GM18858 (cell line): ENCODE results near the gene OPCML.

Experiments used
- ATAC-seq: cut with Tn5 transposase; IDR thresholded peaks from one replicate; pipeline ENCODE4 v1.9.1; 2021; ENCODE audit not compliant: unreplicated experiment

OPCML gene

DNA sequence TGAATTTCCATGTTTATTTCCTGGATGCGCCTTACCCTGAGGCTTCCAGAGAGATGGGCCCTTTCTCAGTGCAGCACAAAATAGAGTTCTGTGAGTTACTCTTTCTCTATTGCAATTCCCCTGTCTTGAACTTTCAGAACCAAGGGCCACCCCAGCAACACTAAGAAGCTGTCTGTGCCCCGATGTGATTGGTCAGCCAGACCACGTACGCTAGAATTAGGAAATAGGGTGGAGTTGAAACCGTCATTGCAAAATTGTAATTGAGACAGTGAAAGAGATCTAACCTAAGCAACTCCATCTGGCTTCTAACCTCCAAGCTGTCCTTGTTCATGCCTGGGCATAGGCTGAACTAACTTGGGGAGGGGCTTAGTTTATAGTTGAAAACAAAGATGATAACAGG lies 981.3 kb downstream of the OPCML start:
- no peak for ATAC-seq

GRCh38 chr11:132549561-132549960 lies 982.7 kb downstream of the OPCML start:
- ATAC-seq = no peak

DNA sequence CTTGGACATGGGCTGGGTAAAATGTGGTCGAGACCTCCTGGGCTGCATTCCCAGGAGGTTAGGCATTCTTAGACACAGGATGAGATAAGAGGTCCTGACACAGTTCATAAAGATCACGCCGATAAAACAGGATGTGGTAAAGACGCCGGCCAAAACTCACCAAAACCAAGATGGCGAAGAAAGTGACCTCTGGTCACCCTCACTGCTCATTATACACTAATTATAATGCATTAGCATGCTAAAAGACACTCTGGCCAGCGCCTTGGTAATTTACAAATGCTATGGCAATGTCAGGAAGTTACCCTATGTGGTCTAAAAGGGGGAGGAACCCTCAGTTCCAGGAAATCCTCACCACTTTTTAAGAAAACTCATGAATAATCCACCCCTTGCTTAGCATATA lies 983.3 kb downstream of the OPCML start:
- no peak for ATAC-seq

GRCh38 chr11:132544007-132544406 lies 988.3 kb downstream of the OPCML start:
- no peak for ATAC-seq

GRCh38 chr11:132541794-132542193 lies 990.5 kb downstream of the OPCML start:
- no peak for ATAC-seq

GRCh38 chr11:132540581-132540980 lies 991.7 kb downstream of the OPCML start:
- no peak for ATAC-seq

DNA sequence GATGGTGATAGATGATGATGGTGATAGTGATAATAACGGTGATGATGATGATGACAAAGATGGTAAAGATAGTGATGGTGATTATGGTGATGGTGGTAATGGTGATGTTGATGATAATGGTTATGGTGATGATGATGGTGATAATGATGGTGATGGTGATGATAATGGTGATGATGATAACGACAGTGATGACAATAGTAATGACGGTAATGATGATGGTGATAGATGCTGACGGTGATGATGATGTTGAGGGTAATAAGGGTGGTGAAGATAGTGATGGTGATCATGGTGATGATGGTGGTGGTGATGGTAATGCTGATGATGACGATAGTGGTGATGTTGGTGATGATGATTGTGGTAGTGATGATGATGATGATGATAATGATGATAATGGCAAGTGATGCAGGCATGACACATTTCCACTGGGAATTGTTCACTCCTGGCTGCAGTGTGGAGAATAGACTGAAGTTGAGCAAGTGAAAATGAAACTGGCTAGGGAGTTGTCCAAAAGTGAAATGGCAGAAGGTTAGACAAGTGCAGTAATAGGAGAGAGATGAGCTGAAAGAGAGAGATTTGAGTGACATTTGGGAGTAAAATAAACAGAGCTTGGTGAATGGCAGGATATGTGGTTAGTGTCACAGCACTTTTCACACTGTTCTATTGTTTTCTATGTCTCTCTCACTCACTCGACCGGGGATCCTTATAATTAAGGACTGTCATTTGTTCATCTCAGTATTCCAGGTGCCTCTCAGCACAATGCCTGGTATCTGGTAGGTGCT lies 992.5 kb downstream of the OPCML start:
- ATAC-seq = no peak

- no peak for ATAC-seq
Observed at GRCh38 chr11:132538642-132539041, 993.7 kb downstream of the OPCML start.

DNA sequence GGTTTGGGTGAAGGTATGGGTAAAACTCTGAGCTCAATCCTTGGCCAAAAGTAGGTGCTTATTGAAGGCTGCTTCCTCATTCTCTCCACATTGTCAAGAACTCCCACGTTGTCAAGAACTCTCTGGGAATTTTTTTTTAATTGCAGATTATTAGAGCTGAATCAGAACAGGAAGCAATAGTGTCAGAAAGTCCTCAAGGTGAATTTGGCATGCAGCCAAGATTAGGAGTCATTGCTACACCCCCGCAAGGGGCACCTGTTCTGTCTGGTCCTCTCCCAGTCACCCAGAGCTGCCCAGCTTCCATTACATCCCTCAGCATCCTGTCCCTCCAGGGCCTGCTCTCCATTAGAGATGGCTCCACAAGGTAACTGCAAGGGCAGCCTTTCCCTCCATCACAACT lies 996.5 kb downstream of the OPCML start:
- no peak for ATAC-seq

DNA sequence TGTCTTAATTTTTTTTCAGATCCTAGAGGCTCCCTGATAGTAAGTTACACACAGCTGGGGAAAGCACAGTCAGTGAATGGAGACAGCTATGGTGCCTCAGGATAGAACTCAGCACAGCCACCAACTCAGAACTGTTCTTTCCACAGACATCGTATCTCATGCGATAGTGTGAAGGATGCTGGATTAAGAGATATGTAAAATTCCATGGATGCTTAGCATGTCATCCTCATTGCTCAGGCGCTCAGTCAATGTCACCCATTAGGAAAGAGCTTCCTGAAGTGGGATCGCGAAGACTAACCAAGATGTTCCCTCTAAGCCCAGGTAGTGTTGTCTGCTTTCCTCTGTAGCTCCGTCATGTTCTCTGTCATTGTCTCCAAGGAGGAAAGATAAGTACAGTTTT lies 1000.4 kb downstream of the OPCML start:
- ATAC-seq = no peak

DNA sequence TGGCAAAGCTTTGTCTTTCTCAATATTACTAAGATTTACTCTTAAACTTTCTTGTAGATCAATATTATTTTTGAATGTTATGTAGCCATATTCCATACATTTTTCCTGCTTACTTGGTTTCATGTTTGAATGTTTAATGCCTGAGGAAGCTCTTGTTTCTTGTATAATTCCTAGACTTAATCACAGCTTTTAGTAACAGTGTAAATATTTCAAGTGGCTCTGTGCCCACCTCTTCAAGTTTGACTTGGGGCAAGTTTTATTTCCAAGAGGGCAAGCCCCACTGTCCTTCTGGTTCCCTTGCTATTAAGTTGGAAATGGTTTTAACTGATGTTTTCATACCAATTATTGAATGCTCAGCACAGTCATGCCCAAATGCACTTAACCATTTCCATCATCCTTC lies 1004.1 kb downstream of the OPCML start:
- no peak for ATAC-seq

DNA sequence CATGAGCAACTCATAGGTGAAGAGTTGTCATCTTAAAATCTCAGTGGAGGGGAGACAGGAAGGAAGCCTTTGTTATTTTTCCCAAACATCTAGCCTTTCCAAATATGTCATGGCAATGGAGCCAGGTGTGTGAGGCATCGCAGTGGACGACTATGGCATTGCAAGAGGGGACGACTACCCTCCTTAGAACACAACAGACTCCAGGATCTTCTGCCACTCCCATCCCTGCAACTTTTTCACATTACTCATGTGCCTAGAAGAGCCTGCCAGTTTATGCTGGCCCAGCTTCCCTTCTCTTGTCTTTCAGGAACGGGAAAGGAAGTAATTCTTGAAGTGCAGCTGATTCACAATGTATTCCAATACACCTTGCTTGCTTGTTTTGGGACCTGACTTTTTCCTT lies 1008.4 kb downstream of the OPCML start:
- ATAC-seq = no peak

DNA sequence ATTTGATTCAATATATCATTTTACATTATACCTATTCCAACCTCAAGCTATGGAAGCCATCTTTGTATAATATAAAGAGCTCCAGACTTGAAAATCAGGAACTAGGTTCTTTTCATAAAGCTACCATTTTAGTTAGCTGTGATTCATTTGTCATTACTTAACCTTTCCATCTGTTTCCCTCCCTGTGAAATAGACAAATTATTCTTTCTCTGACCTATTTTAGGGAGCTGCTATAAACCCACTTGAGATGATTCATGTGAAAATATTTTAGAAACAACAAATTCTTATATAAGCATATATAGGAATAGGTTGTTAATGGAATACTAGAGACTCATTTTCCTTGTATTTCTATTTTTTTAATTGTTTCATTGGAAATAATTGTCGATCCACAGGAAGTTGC lies 1012.1 kb downstream of the OPCML start:
- no peak for ATAC-seq

- no peak for ATAC-seq
Observed at GRCh38 chr11:132519241-132519815, 1013.0 kb downstream of the OPCML start.

GRCh38 chr11:132504501-132505041 lies 1027.7 kb downstream of the OPCML start:
- no peak for ATAC-seq

DNA sequence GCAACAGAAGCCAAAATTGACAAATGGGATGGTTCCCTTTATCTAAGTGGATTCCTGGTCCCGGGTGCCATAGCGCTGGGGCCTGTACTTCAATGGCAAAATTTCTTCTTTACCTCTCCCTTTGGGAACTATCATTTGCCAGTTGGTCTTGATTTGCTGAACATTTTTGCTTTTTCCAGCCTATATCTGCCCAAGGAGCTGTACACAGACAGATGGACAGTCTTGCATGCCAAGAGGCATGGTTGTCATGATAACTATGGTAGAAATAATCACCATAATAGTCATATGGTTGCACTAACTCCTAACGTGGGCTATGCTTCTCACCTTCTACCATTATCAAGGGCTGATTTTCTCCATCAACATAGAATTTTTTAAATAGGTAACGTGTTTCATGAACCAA lies 1030.9 kb downstream of the OPCML start:
- ATAC-seq = no peak

DNA sequence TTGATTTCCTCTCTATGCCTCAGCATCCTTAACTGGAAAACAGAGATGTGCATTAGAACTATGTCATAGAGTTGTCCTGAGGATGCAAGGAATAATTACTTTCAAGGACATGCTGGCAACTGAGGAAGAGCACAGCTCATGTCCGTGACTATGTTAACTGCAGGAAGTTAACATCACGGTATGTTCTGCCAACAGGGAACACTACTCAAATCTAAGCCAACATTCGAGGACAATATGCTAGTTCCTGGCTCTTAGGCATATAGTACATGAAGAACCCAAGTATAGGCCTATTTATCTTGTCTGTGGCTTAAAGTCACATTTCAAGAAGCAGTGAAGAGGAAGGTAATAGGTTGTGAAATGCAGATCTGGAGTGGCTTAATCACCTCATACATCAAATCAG lies 1032.6 kb downstream of the OPCML start:
- ATAC-seq = no peak

DNA sequence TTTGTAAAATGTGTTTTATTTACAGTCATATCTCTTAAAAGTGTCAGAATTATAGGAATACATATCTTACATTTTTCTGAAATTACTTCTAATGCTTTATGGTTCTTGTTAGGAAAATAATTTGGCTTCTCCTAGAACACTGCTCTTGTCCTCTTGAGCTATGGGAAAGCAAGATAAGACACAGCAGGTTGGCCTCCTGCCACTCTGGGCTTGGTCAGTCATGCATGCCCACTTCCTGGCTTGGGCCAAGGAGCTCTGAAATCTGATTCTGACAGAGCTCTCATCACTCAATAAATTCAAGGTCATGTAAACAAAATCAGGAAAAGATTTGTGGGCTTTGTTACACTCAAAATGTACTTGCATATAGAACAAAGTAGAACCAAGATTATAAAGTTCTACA lies 1036.0 kb downstream of the OPCML start:
- no peak for ATAC-seq

DNA sequence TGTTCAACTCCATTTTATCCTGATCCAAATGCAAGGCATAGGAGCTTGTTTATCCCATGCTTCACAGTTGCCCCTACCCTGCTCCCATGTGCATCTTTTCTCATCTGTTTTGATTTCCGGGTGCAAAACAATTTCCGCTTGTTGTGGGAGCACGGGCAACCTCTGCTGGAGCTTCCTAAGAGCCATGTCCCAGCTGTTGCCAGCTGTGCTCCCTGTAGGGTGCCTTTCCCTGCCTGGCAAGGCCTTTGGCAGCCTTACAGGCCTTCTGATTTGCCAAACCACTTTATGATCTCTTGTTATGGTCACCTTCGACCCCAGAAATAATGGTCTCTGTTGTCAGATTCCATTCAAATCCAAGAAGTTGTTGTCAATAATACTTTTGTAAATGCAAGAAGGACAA lies 1038.5 kb downstream of the OPCML start:
- ATAC-seq = no peak

DNA sequence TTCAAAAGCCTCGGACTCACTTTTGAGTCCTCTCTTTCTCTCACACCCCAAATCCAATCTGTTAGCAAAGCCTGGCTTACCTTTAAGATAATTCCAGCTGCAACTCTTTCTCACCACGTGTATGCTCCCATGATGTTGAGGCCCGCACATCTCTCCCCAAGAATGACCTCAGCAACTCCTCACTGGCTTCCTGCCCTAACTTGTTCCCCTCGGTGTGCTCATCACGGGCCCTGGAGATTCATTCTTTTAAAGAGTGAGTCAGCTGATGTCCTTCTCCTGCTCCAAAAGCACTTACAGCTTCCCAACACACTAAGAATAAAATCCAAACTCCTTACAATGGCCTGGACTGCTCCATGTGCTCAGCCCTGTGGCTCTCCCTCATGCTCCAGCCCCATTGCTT lies 1041.3 kb downstream of the OPCML start:
- ATAC-seq = no peak

DNA sequence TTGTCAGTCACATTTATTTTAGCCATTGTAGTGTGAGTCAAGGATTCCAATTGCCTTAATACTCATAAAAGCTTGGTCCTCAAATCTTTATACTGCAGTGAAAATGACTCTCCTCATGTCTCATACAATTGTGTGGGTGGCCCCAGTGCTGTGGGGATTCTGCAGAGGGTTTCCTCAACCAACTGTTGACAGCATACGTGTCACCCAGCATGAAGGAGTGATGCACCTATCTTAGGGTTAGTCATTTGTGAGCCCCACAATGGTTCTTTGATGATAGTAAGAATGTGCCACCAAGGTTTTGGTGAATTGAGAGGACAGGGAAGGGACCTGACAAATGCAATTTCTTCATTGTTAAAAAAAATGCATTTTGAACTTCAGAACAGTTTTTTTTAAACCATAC lies 1046.2 kb downstream of the OPCML start:
- no peak for ATAC-seq

- no peak for ATAC-seq
Observed at GRCh38 chr11:132475026-132475425, 1057.3 kb downstream of the OPCML start.
